WERI-Rb-1 (cell line): Measurements from ENCODE around the gene ACTR2.
"Not testable (repeated sequence)": the region's sequence is repeated elsewhere in the genome, so short reads cannot be mapped to it uniquely, and the experiment has no call there.

Source experiments
- DNase-seq: peaks from one replicate; pipeline ENCODE4 v3.0.0-alpha.2; 2020
- H3K27ac ChIP-seq: fragments of 250-450 bp; sonication (Bioruptor Pico); 2 replicates; pipeline ENCODE4 v1.5.1; 2020; ENCODE audit warnings: mild to moderate bottlenecking, moderate library complexity
- H3K27me3 ChIP-seq: fragments of 250-450 bp; sonication (Bioruptor Pico); 2 replicates; pipeline ENCODE4 v1.5.1; 2021; ENCODE audit warnings: mild to moderate bottlenecking, low read depth, moderate library complexity; ENCODE audit not compliant: insufficient read depth, severe bottlenecking
- H3K36me3 ChIP-seq: fragments of 250-450 bp; sonication (Bioruptor Pico); 2 replicates; pipeline ENCODE4 v1.5.1; 2020; ENCODE audit warnings: mild to moderate bottlenecking, moderate library complexity
- H3K4me3 ChIP-seq: 2 replicates; pipeline ENCODE4 v1.5.1; 2011; ENCODE audit warnings: low read depth, mild to moderate bottlenecking, control low read depth, low read length
- H3K9me3 ChIP-seq: fragments of 250-450 bp; sonication (Bioruptor Pico); 2 replicates; pipeline ENCODE4 v1.5.1; 2021; ENCODE audit warnings: mild to moderate bottlenecking, moderate library complexity; ENCODE audit not compliant: severe bottlenecking
- CTCF ChIP-seq: IDR thresholded peaks from 2 replicates; pipeline ENCODE4 v1.5.1; 2011; ENCODE audit warnings: low read depth, mild to moderate bottlenecking, control low read depth, inconsistent platforms, low read length

Gene ACTR2

GRCh38 chr2:65311596-65311995 is 84.0 kb downstream of the ACTR2 start:
- H3K36me3 ChIP-seq = peaks cover 29% of the 10 kb centered on the region
- H3K9me3 ChIP-seq = no peaks in the 10 kb centered on the region
- no peak overlapping the region for H3K27ac ChIP-seq
- no peak for DNase-seq
- H3K27me3 ChIP-seq = no peaks in the 10 kb centered on the region
- TF ChIP-seq CTCF = no peak
- no peak overlapping the region for H3K4me3 ChIP-seq

GRCh38 chr2:65313126-65313953 is 85.7 kb downstream of the ACTR2 start:
- H3K9me3 ChIP-seq = no peaks in the 10 kb centered on the region

GRCh38 chr2:65313954-65314256 is 86.3 kb downstream of the ACTR2 start:
- Histone ChIP-seq H3K27ac (no peak overlapping the region), H3K9me3 (no peaks in the 10 kb centered on the region), H3K4me3 (no peak overlapping the region), H3K36me3 (peaks cover 29% of the 10 kb centered on the region), H3K27me3 (no peaks in the 10 kb centered on the region)
- TF ChIP-seq CTCF = no peak
- DNase-seq = no peak

More at GRCh38 chr2:65313126-65313953, 85.7 kb downstream of the ACTR2 start:
- Histone ChIP-seq H3K27ac (no peak overlapping the region), H3K36me3 (peaks cover 29% of the 10 kb centered on the region), H3K4me3 (no peak overlapping the region), H3K27me3 (no peaks in the 10 kb centered on the region)
- DNase-seq = no peak
- no peak for TF ChIP-seq CTCF

- no peaks in the 10 kb centered on the region for H3K9me3 ChIP-seq
- H3K27me3 ChIP-seq = no peaks in the 10 kb centered on the region
- H3K27ac ChIP-seq = no peak overlapping the region
- TF ChIP-seq CTCF = no peak
- no peak for DNase-seq
- H3K4me3 ChIP-seq = no peak overlapping the region
- peaks cover 29% of the 10 kb centered on the region for H3K36me3 ChIP-seq
Measured at GRCh38 chr2:65314801-65315441, 87.3 kb downstream of the ACTR2 start.

GRCh38 chr2:65316072-65316471 is 88.4 kb downstream of the ACTR2 start:
- Histone ChIP-seq H3K27me3 (no peaks in the 10 kb centered on the region), H3K9me3 (no peaks in the 10 kb centered on the region), H3K4me3 (no peak overlapping the region), H3K27ac (no peak overlapping the region), H3K36me3 (peaks cover 29% of the 10 kb centered on the region)
- DNase-seq = no peak
- TF ChIP-seq CTCF = no peak

- not testable (repeated sequence) for H3K9me3 ChIP-seq, H3K4me3 ChIP-seq, DNase-seq, H3K27me3 ChIP-seq, H3K27ac ChIP-seq
- peaks cover 29% of the 10 kb centered on the region for H3K36me3 ChIP-seq
Measured at GRCh38 chr2:65317351-65317750, 89.7 kb downstream of the ACTR2 start.
